ENCODE data around the gene MARVELD2. TPM values are rescaled to one million over a fixed set of nuclear protein-coding genes. Genes with fewer than 3 reads are reported as not detected.
A peak's percentile ranks its signal among the peaks of the same experiment; 100 is the strongest.

The MARVELD2 gene
- total and polyA plus RNA-seq, 2 of the 13 experiments (the other 11 are each of a cell fraction or from before 2014, with no cell fraction given), result 11.1 to 15.4 TPM

DNA sequence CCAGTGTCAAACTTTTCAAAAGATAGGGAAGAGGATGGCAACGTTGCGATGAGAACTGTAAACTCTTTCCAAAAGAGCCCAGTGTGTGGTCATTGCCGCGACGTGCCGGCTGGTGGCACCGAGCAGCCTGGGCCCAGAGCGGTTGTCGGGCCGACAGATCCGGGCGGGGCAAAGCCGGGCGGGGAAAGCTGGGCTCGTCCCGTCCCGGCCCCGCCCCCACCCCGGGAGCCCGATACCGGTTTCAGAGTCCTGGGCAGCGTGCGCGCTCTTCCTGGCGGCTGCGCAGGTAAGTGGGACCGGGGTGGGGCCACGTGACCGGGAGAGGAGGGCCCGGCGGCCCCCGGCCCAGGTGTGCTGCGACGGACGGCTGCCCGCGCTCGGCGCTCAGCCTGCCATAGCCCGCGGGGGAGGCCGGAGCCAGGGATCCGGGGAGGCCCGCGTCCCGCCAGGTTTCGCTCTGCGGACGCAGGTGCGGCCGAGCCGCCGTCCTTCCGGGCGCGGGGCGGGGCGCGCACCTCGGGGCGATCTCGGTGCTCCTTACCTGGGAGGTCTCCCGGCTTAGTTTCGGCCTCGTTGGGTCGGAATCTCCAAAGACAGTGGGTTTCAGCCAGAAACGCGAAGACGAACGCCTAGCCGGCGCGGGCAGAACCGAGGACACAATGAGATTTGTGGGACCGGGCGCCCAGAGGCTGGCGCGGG lies at the start of gene MARVELD2 (continued):
- TF ChIP-seq, protein P1, sequence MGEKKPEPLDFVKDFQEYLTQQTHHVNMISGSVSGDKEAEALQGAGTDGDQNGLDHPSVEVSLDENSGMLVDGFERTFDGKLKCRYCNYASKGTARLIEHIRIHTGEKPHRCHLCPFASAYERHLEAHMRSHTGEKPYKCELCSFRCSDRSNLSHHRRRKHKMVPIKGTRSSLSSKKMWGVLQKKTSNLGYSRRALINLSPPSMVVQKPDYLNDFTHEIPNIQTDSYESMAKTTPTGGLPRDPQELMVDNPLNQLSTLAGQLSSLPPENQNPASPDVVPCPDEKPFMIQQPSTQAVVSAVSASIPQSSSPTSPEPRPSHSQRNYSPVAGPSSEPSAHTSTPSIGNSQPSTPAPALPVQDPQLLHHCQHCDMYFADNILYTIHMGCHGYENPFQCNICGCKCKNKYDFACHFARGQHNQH (CRISPR knock-in tag; IDR thresholded peaks at IDR 0.05), result peak; percentile 48
- no peak for TF ChIP-seq ZMYM2 (CRISPR knock-in tag; IDR thresholded peaks at IDR 0.05)
- TF ChIP-seq NR3C1 (CRISPR knock-in tag; IDR thresholded peaks at IDR 0.05), result no peak
- TF ChIP-seq HNF4G (IDR thresholded peaks at IDR 0.05; ENCODE audit: borderline replicate concordance, low read depth, low read length), result no peak
- no peak for TF ChIP-seq HNF4G (CRISPR knock-in tag; IDR thresholded peaks at IDR 0.05; ENCODE audit: borderline replicate concordance, low read depth)
- TF ChIP-seq NCOR1 (IDR thresholded peaks at IDR 0.05; ENCODE audit: borderline replicate concordance, low read length), result no peak
- TF ChIP-seq, protein P2, sequence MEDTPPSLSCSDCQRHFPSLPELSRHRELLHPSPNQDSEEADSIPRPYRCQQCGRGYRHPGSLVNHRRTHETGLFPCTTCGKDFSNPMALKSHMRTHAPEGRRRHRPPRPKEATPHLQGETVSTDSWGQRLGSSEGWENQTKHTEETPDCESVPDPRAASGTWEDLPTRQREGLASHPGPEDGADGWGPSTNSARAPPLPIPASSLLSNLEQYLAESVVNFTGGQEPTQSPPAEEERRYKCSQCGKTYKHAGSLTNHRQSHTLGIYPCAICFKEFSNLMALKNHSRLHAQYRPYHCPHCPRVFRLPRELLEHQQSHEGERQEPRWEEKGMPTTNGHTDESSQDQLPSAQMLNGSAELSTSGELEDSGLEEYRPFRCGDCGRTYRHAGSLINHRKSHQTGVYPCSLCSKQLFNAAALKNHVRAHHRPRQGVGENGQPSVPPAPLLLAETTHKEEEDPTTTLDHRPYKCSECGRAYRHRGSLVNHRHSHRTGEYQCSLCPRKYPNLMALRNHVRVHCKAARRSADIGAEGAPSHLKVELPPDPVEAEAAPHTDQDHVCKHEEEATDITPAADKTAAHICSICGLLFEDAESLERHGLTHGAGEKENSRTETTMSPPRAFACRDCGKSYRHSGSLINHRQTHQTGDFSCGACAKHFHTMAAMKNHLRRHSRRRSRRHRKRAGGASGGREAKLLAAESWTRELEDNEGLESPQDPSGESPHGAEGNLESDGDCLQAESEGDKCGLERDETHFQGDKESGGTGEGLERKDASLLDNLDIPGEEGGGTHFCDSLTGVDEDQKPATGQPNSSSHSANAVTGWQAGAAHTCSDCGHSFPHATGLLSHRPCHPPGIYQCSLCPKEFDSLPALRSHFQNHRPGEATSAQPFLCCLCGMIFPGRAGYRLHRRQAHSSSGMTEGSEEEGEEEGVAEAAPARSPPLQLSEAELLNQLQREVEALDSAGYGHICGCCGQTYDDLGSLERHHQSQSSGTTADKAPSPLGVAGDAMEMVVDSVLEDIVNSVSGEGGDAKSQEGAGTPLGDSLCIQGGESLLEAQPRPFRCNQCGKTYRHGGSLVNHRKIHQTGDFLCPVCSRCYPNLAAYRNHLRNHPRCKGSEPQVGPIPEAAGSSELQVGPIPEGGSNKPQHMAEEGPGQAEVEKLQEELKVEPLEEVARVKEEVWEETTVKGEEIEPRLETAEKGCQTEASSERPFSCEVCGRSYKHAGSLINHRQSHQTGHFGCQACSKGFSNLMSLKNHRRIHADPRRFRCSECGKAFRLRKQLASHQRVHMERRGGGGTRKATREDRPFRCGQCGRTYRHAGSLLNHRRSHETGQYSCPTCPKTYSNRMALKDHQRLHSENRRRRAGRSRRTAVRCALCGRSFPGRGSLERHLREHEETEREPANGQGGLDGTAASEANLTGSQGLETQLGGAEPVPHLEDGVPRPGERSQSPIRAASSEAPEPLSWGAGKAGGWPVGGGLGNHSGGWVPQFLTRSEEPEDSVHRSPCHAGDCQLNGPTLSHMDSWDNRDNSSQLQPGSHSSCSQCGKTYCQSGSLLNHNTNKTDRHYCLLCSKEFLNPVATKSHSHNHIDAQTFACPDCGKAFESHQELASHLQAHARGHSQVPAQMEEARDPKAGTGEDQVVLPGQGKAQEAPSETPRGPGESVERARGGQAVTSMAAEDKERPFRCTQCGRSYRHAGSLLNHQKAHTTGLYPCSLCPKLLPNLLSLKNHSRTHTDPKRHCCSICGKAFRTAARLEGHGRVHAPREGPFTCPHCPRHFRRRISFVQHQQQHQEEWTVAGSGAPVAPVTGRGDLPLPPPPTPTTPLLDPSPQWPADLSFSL (CRISPR knock-in tag; IDR thresholded peaks at IDR 0.05), result 0 out of 2 replicates have a peak, but pooled peaks have one; percentile 19
- no peak for TF ChIP-seq CHCHD3 (CRISPR knock-in tag; IDR thresholded peaks at IDR 0.05)
- TF ChIP-seq, protein P3, sequence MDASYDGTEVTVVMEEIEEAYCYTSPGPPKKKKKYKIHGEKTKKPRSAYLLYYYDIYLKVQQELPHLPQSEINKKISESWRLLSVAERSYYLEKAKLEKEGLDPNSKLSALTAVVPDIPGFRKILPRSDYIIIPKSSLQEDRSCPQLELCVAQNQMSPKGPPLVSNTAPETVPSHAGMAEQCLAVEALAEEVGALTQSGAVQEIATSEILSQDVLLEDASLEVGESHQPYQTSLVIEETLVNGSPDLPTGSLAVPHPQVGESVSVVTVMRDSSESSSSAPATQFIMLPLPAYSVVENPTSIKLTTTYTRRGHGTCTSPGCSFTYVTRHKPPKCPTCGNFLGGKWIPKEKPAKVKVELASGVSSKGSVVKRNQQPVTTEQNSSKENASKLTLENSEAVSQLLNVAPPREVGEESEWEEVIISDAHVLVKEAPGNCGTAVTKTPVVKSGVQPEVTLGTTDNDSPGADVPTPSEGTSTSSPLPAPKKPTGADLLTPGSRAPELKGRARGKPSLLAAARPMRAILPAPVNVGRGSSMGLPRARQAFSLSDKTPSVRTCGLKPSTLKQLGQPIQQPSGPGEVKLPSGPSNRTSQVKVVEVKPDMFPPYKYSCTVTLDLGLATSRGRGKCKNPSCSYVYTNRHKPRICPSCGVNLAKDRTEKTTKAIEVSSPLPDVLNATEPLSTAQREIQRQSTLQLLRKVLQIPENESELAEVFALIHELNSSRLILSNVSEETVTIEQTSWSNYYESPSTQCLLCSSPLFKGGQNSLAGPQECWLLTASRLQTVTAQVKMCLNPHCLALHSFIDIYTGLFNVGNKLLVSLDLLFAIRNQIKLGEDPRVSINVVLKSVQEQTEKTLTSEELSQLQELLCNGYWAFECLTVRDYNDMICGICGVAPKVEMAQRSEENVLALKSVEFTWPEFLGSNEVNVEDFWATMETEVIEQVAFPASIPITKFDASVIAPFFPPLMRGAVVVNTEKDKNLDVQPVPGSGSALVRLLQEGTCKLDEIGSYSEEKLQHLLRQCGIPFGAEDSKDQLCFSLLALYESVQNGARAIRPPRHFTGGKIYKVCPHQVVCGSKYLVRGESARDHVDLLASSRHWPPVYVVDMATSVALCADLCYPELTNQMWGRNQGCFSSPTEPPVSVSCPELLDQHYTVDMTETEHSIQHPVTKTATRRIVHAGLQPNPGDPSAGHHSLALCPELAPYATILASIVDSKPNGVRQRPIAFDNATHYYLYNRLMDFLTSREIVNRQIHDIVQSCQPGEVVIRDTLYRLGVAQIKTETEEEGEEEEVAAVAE (CRISPR knock-in tag; IDR thresholded peaks at IDR 0.05; ENCODE audit: borderline replicate concordance), result 0 out of 2 replicates have a peak, but pooled peaks have one; percentile 38
- TF ChIP-seq, protein P4, sequence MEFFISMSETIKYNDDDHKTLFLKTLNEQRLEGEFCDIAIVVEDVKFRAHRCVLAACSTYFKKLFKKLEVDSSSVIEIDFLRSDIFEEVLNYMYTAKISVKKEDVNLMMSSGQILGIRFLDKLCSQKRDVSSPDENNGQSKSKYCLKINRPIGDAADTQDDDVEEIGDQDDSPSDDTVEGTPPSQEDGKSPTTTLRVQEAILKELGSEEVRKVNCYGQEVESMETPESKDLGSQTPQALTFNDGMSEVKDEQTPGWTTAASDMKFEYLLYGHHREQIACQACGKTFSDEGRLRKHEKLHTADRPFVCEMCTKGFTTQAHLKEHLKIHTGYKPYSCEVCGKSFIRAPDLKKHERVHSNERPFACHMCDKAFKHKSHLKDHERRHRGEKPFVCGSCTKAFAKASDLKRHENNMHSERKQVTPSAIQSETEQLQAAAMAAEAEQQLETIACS (CRISPR knock-in tag; IDR thresholded peaks at IDR 0.05), result peak; percentile 53
- TF ChIP-seq MIXL1 (CRISPR knock-in tag; IDR thresholded peaks at IDR 0.05), result peak; percentile 65; the same call in 1 of the 2 replicates
- TF ChIP-seq NAIF1 (CRISPR knock-in tag; IDR thresholded peaks at IDR 0.05; ENCODE audit: borderline replicate concordance), result peak; percentile 44; the same call in 1 of the 2 replicates
- no peak for TF ChIP-seq FOXK1 (CRISPR knock-in tag; IDR thresholded peaks at IDR 0.05; ENCODE audit: borderline replicate concordance, low read depth)
- TF ChIP-seq CAMTA2 (CRISPR knock-in tag; IDR thresholded peaks at IDR 0.05; ENCODE audit: borderline replicate concordance), result no peak
- no peak for TF ChIP-seq ZSCAN25 (CRISPR knock-in tag; IDR thresholded peaks at IDR 0.05)

Measured in HepG2 (cell line).